ENCODE measurements around the gene PNMA8B.

The PNMA8B gene

GRCh38 chr19:46486358-46486757 is 9.3 kb downstream of the PNMA8B start:
- DNase-seq, result no peak

GRCh38 chr19:46484656-46485055 is 11.0 kb downstream of the PNMA8B start:
- DNase-seq, result no peak

GRCh38 chr19:46482631-46483030 is 13.0 kb downstream of the PNMA8B start:
- no peak for DNase-seq

GRCh38 chr19:46481947-46482346 is 13.7 kb downstream of the PNMA8B start:
- DNase-seq, result no peak

- no peak for DNase-seq
Measured at GRCh38 chr19:46481223-46481848, 14.3 kb downstream of the PNMA8B start.

- no peak for DNase-seq
Measured at GRCh38 chr19:46480415-46480814, 15.3 kb downstream of the PNMA8B start.

GRCh38 chr19:46478356-46478986 is 17.2 kb downstream of the PNMA8B start:
- DNase-seq, result peak; percentile 15

- DNase-seq, result no peak
Measured at GRCh38 chr19:46475986-46476385, 19.7 kb downstream of the PNMA8B start.

- DNase-seq, result no peak
Measured at GRCh38 chr19:46474211-46474610, 21.5 kb downstream of the PNMA8B start.

- DNase-seq, result no peak
Measured at GRCh38 chr19:46472592-46472991, 23.1 kb downstream of the PNMA8B start.

- DNase-seq, result no peak
Measured at GRCh38 chr19:46471811-46472543, 23.7 kb downstream of the PNMA8B start.

GRCh38 chr19:46471116-46471733 is 24.4 kb downstream of the PNMA8B start, which contains the start of gene PNMA8A:
TSS of gene PNMA8A (minus strand) at chr19:46471563. CDS start at chr19:46471035, 528 bp downstream.
- DNase-seq, result peak; percentile 89

- no peak for DNase-seq
Measured at GRCh38 chr19:46470376-46470775, 25.3 kb downstream of the PNMA8B start.

GRCh38 chr19:46469541-46470185 is 26.0 kb downstream of the PNMA8B start:
- no peak for DNase-seq

GRCh38 chr19:46466536-46467196 is 29.0 kb downstream of the PNMA8B start:
- no peak for DNase-seq

- no peak for DNase-seq
Measured at GRCh38 chr19:46463516-46463915, 32.2 kb downstream of the PNMA8B start.

GRCh38 chr19:46461537-46461936 is 34.1 kb downstream of the PNMA8B start:
- DNase-seq, result no peak

- DNase-seq, result no peak
Measured at GRCh38 chr19:46460981-46461380, 34.7 kb downstream of the PNMA8B start.

GRCh38 chr19:46460055-46460454 is 35.6 kb downstream of the PNMA8B start:
- DNase-seq, result no peak

- no peak for DNase-seq
Measured at GRCh38 chr19:46456930-46457329, 38.7 kb downstream of the PNMA8B start.

GRCh38 chr19:46454244-46454643 is 41.4 kb downstream of the PNMA8B start:
- no peak for DNase-seq

- no peak for DNase-seq
Measured at GRCh38 chr19:46453661-46454060, 42.0 kb downstream of the PNMA8B start.

GRCh38 chr19:46452186-46452585 is 43.5 kb downstream of the PNMA8B start:
- no peak for DNase-seq

Measured in NCI-H1092 (cell line).